GM18861 (cell line): ENCODE results near the gene TBC1D21.

ENCODE experiments used
- ATAC-seq: cut with Tn5 transposase; IDR thresholded peaks from one replicate; pipeline ENCODE4 v1.9.1; 2021; ENCODE audit not compliant: unreplicated experiment

TBC1D21 gene

DNA sequence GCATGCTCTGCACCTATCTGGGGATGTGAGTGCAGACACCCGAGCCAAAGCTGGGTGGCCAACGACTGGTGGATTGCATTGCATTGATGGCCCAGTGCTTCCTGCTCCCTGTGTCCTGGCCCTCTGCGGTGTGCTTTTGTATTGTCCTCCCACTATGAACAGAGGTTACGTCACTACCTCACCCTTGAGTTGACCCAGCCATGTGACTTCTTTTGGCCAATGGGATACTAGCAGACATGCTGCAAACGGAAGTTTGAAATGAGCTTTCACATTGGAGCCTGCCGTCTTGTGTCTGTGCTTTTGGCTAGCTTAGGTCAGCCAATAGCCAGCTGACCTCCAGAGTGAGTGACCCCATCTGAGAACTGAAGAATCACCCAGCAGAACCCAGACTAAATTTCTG is 15.3 kb upstream of the TBC1D21 start:
- ATAC-seq = no peak

DNA sequence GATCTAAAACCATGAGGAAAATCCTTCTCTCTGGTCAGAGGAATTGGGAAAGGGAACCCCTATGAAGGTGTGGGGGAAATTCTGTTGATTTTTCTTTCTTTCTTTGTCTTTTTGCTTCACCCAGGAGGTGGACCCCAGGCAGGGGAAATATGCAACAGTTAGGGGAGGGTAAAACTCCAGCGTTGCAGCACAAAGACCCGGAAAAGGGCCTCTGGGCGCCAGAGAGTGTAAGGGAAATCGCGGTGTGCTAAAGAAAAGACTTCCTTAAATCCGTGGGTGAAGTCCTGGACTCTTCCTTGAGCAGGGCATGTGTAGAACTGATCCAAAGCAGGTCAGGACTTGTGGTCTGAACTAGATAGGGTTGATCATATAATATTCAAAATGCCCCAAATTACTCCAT is 11.1 kb upstream of the TBC1D21 start:
- ATAC-seq = no peak

DNA sequence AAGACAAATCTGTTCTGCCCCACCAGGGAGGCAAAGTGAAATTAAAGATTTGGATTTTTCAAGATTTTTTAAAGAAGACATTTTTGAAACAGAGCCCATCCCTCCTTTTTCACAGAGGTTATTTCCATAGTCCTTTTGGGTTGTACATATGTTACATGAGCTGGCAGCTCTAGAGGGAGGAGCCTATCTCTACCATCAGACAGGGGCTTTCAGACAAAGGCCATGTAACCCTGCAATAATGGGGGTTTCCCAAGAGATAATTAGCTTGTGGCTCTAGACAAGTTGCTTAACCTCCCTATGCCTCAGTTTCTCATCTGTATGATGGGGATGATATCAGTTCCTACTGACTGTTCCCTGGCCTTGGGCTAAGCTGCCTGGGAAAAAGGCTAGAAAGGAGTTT is 8.0 kb upstream of the TBC1D21 start:
- no peak for ATAC-seq

DNA sequence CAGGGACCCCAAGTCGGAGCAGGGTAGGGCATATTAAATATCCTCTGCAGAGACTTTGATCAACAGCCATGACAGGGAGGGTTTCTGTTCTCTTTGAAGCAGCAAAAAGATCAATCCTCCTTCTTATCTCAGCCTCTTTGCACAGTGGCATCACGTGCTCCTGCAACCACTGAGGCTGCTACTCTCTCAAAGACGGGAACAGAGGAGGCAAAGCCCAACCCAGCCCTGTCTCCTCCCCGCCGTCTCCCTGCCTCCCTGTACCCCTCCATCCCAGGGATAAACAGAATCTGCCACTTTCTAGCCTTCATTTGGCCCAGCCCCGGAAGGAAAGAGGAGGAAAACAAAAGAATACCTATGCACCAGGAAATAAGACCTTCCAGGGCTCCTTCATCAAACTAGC is 7.5 kb upstream of the TBC1D21 start:
- no peak for ATAC-seq

DNA sequence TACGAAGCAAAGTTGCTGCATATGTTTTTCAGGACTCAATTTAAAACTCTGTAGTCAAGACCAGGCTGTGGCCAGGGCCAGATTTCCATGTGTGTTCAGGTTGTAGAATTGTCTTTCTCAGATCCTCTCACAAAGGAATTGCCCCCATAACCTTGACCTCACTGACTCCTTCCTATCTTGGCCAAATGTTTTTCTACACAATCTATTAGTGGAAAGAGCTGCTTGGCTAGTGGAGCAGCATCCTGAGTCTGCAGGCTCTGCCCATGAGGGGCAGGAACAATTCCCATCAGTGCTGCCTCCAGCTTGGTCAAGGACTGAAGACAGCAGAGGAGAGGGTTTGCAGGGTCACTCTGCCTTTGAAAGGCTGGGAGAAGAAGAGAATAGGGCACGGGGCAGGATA is 6.9 kb upstream of the TBC1D21 start:
- no peak for ATAC-seq

DNA sequence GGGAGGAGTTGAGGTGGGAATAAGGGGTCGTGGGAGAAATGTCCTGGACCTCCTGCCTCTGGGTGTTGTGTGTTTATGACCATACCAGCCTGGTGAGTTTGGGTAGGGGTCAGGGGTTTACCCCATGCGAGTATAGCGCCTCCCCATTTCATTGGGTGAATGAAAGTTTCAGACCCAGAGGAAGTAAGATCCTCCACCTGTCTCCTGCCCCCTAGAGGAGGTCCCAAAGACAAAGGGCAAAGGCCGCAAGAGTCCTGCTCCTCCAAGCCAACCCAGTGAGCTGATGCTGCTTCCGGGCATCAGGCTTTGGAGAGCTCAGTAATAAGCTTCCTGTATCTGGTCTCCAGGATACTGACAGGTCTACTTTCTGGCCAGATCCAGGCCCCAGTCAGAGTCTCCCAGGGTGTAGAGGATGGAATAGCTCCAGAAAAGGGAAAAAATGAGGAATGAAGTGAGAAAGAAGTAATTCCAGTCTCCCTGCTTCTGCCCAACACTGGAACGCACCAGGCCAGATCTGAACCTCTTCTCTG is 6.4 kb upstream of the TBC1D21 start:
- no peak for ATAC-seq

DNA sequence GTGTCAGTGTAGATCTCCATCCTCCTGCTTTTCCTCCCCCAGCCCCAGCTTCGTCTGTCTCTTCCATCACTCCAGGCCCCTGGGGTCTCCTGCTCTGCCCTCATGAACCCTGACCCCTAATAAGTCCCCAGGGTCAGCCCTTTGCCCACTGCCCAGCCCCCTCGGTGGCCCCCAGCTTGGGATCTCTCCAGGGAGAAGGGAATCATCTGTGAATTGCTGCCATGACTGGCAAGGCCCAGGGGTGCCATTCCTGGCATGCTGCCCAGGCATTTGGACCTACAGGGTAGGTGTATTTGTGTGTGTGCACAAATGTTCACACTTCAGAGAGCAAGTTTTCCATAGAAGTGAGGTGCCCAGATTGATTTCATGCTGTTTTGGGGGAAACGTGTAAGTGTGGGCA is 5.9 kb upstream of the TBC1D21 start:
- no peak for ATAC-seq

DNA sequence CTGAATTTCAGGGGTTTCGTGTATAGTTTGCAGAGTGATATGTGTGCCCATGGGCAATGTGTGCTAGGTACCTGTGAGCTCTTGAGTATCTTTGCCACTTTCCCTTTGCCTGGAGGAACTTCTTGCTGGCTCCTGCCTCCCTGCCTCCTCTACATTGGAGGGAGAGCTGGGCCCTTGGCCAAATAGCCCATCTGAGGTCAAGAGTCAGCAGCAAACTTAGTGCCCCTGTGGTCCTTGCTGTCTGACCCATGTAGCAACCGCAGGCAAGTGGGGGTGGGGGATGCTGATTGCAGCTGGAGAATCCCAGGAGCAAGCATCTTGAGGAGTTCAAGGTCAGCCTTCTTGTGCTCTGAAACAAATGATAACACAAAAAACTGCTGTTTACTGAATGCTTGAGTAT is 5.4 kb upstream of the TBC1D21 start:
- ATAC-seq = no peak

DNA sequence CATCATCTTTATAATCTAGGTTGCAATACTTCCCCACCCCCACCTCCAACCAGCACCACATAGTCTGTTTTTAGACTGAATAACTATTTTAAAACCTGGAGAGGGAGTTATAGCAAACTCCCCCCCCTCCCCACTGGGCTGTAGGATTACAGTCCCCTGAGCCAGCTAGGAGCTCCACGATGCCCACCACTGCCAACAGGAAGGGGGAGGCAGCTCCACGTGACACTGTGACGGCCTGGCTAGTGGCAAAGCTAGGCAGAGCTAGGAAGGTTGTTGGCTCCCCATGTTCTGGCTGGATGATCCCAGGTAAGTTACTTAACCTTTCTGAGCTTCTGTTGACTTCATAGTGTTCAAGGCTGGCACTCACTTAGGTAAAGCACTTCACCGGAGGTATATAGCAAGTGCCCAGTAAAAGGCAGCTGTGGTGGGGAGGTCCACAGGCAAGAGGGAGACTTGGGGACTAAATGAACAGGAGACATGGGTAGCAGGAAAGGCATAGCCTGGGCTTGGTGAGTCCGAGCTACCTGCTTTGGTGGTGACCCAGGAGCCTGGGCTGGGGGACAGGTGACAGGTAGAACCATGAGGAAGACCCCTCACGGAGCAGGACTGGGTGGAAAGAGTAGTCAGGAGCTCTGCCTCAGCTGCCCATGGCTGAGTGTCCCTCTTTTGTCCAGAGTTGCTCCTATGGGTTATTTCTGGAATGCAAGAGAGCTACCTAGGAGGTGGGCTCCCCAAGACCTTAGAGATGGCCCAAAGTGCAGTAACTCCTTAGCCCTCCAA is 4.0 kb upstream of the TBC1D21 start:
- ATAC-seq = no peak

DNA sequence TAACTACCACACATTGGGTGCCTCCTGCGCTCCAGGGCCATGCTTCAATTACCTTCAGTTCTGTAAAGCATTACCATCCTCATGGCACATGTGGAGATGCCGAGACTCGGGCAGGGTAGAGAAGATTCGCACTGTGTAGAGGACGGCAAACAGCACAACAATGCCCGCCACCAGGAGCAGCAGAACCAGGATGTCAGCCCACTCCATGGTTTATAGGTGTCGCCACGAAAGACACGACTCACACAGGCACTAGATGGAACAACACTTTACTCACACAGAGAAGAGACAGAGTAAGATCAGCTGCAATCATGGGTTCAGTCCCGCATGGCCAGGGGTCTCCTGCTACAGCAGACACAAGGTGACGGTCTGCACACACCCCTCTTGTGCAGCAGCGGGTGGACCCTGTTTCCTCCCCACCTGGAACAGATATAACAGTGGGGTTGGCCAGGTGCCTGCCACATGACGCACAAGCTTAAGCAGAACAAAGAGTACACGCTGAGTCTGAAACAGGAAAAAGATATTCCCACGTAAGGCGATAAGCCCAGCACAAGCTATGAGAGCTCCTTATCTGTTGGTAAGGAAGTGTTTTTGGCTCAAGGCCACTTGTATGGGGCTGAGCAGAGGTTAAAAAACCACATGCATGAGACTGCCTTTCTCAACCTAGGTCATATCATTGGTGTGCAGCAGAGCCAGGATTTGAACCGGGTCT is 2.5 kb upstream of the TBC1D21 start:
- ATAC-seq = no peak

DNA sequence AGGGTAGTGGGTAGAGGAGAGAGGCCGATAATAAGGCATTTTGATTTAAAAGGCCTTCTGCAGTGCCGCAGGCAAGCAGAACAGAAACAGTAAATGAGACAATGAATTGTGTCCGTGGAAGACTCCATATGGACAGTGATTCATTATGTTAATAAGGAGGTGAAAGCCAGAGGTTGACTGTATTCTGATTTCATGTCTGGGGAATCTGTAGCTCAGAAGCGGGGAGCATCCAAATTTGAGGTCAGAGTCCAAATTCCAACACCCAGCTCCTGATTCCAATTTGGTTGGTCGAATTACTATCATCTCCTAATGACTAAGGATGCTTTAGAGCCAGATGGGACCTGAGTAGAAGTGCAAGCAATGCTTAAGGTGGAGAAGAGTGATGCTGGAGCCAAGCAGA is 1.0 kb upstream of the TBC1D21 start:
- no peak for ATAC-seq

DNA sequence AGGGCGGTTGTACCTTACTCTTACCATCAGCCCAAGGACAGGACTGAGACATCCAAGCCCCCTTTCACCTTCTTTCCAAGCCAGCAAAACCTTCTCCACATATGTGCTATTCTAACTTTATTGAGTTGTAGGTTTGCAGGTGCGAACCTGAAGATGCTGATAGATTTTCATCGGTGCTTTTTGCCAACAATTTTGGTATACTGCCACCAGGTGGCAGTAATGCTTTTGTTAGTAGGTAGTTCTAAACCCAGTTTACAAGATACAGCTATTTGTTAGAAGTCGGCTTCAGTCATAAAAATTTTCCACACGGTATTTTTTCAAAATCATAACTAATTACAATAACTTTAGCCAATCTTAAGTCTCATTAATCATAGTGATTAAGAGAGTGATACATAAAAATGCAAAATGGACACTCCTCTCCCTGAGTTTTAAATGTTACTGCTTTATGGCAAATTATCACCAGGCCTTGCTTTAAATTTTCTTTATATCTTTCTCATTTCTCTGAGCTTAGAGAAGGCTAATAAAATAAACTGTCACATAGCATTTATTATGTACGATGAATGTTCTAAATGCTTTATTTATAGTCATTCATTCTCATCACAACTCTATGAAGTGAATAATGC is 636 bp downstream of the TBC1D21 start:
- no peak for ATAC-seq

DNA sequence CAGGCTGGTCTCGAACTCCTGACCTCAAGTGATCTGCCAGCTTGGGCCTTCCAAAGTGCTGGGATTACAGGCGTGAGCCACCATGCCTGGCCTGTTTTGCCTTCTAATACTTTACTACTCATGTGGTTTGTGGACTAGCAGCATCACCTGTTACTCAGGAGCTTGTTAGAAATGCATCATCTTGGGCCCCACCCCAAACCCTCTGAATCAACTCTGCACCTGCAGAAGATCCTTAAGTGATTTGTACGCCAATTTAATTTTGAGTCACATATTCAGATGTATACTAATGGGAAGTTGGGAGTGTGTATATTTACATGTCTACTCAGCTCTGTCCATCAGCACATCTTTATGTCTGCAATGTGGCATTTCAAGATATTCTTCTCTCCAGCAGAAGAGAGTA is 6.1 kb downstream of the TBC1D21 start:
- ATAC-seq = no peak

DNA sequence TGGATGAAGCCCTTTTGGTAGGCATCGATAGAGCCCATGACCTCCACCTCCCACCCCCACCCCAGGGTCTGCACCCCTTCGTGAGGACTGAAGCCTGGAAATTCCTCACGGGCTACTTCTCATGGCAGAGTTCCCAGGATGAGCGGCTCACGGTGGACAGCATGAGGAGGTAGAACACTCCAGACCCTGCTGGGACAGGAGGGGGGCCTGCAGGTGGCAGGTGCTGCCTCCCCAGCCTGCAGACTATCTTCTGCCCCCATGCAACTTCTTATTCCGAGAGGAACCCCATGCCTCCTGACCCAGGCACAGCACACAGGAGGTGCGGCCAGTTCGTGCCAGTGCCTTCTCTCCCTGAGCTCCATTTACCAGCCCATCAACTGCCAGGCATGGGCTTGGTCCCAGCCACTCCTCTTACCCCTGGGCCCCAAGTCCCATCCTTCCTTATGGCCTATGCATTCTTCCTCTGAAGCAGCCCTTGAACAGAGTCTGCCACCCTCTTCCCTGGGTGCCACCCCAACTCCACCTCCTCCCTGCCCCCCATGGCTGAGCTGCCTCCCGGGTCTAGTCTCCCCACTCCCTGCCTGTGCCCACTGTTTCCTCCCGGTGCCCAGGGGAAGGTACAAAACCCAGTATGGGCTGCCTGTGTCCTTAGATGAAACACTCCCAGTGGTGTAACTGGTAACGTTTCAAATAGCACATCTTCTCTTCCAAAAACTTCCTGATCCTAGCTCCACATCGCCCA is 8.4 kb downstream of the TBC1D21 start:
- ATAC-seq = no peak

DNA sequence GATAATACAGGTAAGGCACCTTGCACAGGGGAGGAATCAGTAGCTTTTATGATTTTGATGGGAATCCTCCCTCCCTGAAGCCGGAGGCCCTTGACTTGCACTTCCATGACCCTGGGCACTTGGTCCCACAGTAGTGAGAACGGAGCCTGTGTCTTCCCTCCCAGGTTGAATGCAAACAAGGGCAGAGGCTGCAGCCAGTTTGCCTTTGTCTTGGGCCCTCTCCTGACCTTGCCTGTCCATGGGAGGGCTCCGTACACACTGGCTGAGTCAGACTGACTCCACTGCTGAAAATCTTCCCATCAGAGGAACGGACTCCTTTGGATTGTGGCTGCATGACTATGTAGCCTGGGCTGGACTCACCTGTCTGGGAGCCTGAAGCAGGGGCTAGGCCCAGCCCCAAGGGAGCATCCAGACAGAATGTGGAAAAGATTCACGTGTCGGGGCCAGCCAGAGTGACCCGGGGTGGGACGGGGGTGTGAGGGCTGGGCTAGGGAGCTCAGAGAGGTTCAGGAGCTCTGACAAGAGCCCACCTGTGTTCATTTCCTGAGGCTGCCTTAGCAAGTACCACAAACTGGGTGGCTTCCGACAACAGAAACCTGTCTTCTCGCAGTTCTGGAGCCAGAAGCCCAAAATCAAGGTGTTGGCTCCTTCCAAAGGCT is 9.5 kb downstream of the TBC1D21 start:
- ATAC-seq = no peak

DNA sequence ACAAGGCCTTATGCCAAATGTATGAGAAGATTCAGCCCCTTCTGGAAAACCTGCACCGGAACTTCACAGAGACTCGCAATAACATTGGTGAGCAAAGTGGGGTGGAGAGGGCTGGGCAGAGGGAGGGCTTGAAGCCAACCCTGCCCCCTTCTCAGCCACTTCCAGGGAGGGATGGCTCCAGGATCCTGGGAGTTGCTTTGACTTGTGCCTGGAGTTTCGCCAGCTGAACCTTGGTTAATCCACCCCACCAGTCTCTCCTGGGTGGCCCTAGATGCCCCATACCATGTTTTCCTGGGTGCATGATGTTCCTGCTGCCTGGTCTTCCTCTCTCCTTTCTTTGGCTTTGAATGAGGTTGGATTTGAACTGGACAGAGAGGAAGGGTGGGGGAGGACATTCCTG is 10.8 kb downstream of the TBC1D21 start:
- no peak for ATAC-seq

DNA sequence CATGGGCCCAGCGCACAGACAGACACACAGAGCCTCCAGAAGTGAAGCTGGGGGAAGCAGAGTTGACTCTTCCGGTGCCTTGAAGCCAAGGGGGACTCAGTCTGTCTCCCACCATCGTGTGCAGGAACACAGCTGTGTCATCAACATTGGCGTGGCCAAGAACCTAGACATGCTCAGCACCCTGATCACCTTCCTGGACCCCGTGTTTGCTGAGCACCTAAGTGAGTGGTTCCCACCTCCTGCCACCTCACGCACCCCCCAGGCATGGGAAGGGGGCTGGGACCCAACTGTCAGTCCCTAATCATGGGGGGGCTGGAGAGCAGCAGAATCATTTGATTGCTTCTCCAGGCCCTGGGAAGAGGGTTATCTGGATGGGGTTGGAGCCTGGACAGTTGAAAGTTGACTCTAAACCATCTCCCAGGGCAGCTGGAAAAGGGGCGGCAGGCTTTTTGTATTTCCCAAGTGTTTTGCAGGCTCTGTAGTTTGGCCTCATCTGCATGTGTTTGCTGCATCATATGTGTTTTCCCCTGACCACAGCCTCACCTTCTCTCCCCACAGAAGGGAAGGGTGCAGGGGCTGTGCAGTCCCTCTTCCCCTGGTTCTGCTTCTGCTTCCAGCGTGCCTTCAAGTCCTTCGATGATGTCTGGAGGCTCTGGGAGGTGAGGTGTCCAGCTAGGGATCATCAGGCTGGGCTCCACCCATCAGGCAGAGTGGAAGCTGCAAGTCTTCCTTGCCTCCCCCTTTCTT is 12.8 kb downstream of the TBC1D21 start:
- no peak for ATAC-seq

DNA sequence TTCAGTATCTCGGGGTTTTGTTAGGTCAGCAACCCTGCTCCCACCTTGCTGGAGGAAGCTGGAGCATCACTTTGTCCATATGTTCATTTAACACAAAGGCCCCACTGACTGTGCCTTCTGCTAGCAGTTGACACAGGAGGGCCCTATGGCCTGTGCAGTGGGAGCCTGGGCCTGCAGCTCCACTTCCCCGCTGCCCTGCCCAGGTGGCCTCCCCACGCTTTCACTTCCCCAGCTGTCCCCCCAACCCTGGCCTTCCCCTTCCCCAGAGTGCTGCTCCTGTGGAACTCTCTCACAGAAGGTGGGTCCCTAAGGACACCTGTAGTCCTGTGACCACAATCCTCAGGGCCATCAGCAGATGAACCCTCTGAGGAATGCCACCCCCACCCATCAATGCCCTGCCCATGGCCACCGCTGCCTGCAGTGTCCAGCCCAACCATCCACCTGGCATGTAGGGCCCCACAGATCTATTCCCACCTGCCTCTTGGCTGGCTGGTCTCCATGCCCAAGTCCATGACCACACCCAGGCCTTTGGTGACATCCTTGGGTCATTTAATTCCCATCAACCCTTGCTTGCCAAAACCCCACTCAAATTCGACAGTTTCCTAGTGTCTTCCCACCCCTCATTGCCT is 13.5 kb downstream of the TBC1D21 start:
- no peak for ATAC-seq

DNA sequence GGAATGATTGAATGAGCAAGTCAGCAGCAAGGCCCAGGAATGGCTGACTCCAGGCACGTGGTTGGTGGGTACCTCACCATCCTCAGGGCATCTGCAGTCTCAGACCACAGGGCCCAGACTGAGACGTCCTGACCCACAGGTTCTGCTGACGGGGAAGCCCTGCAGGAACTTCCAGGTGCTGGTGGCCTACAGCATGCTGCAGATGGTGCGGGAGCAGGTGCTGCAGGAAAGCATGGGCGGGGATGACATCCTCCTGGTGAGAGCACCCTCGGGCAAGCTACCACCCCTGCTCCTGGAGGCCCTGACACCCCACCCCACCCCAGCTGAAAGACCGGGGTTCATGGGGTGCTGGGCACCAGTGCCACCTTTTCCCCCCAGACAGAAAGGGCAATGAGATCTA is 14.1 kb downstream of the TBC1D21 start:
- ATAC-seq = no peak
